NK-92 (cell line): ENCODE measurements around the gene TMEM119.
"Not testable (repeated sequence)": the region's sequence is repeated elsewhere in the genome, so short reads cannot be mapped to it uniquely, and the experiment has no call there.

Experiments used
- DNase-seq: peaks from one replicate; lab custom pipeline; 2025; ENCODE audit not compliant: unreplicated experiment; lab: John Stamatoyannopoulos, UW

Gene TMEM119

GRCh38 chr12:108602976-108603704 lies 5.3 kb upstream of the TMEM119 start:
- DNase-seq, result no peak

- no peak for DNase-seq
Observed at GRCh38 chr12:108602209-108602705, 4.4 kb upstream of the TMEM119 start.

- DNase-seq, result no peak
Observed at GRCh38 chr12:108600702-108601007, 2.8 kb upstream of the TMEM119 start.

- no peak for DNase-seq
Observed at GRCh38 chr12:108599948-108600701, 2.2 kb upstream of the TMEM119 start.

- no peak for DNase-seq
Observed at GRCh38 chr12:108599541-108599940, 1.7 kb upstream of the TMEM119 start.

- no peak for DNase-seq
Observed at GRCh38 chr12:108598553-108599250, 818 bp upstream of the TMEM119 start.

GRCh38 chr12:108596854-108597558 lies 878 bp downstream of the TMEM119 start:
- no peak for DNase-seq

- no peak for DNase-seq
Observed at GRCh38 chr12:108595711-108596647, 1.9 kb downstream of the TMEM119 start.

GRCh38 chr12:108594960-108595710 lies 2.7 kb downstream of the TMEM119 start:
- no peak for DNase-seq

- no peak for DNase-seq
Observed at GRCh38 chr12:108594323-108594903, 3.5 kb downstream of the TMEM119 start.

- no peak for DNase-seq
Observed at GRCh38 chr12:108592033-108592909, 5.6 kb downstream of the TMEM119 start.

- DNase-seq, result no peak
Observed at GRCh38 chr12:108591267-108591980, 6.5 kb downstream of the TMEM119 start.

- not testable (repeated sequence) for DNase-seq
Observed at GRCh38 chr12:108590463-108590862, 7.4 kb downstream of the TMEM119 start.

- no peak for DNase-seq
Observed at GRCh38 chr12:108589840-108590229, 8.0 kb downstream of the TMEM119 start.

GRCh38 chr12:108589028-108589839 lies 8.7 kb downstream of the TMEM119 start:
- no peak for DNase-seq

- DNase-seq, result no peak
Observed at GRCh38 chr12:108587826-108588225, 10.1 kb downstream of the TMEM119 start.

- no peak for DNase-seq
Observed at GRCh38 chr12:108586306-108586705, 11.6 kb downstream of the TMEM119 start.
